ENCODE measurements around the gene ADCY2.

GRCh38 chr5:7445068-7445467 is 49.1 kb downstream of the ADCY2 start:
- no peak for TF ChIP-seq CTCF (conservative IDR thresholded peaks at IDR 0.05; ENCODE audit: low read length)
- TF ChIP-seq EZH2phosphoT487 (IDR thresholded peaks at IDR 0.05; ENCODE audit: borderline replicate concordance, low read depth, low read length) = no peak

Data from OCI-LY7 (cell line).